Anterior cingulate cortex (tissue), 58 donors: Measurements from ENCODE around the gene PTPRO.

Source experiments
- DNase-seq, 58 donors: peaks; one replicate each; lab custom pipeline; 2025; lab: John Stamatoyannopoulos, UW

Gene PTPRO

GRCh38 chr12:15344561-15344960 lies 22.3 kb downstream of the PTPRO start:
- no peak for DNase-seq

GRCh38 chr12:15346488-15346887 lies 24.2 kb downstream of the PTPRO start:
- no peak for DNase-seq

GRCh38 chr12:15350643-15351042 lies 28.3 kb downstream of the PTPRO start:
- DNase-seq: peak in 9 of 58 donors; percentile 2 to 41 (median 12)

GRCh38 chr12:15355766-15356165 lies 33.5 kb downstream of the PTPRO start:
- DNase-seq: no peak

GRCh38 chr12:15356951-15357364 lies 34.6 kb downstream of the PTPRO start:
- DNase-seq: peak in 3 of 58 donors; percentile 5 to 16 (median 12)

- DNase-seq: no peak
Observed at GRCh38 chr12:15364221-15365160, 42.2 kb downstream of the PTPRO start.

DNA sequence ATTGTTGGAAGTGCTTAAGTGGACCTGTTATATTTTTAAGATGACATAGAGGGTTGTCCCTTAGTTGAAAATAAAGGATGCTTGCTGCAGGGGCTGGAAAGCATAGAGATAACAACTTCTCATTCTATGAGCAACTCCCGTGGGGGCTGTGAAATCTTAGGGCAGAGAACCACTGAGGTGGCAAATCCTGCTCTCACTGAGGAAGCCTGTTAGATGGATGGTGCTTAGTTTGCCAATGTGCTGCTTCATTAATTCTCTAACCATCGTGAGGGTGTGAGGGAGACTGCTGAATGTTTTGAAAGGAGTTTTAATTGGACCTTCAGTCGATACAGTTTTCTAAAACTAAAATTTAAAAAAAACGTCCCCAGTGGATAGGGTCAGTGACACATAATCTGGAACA lies 46.5 kb downstream of the PTPRO start:
- DNase-seq: no peak

- no peak for DNase-seq
Observed at GRCh38 chr12:15372352-15372751, 50.0 kb downstream of the PTPRO start.

DNA sequence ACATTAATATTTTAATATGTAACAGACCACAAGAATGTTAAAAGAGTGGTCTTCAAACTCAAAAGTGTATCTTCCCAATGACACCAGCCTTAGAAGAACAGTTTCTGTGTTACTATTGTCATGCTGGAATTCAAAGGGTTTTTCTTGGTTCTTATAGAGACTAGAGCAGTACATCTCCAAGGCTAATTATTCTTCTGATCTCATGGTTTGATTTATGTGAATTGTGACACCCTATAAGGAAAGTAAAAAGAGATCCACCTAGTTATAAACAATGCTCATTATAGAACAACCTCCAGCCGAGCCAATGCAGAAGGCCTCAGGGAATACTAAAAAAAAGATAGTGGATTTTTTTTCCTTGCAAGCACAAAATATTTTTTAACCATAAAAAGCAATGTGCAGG lies 65.5 kb downstream of the PTPRO start:
- no peak for DNase-seq

GRCh38 chr12:15389561-15389960 lies 67.3 kb downstream of the PTPRO start:
- DNase-seq: no peak

DNA sequence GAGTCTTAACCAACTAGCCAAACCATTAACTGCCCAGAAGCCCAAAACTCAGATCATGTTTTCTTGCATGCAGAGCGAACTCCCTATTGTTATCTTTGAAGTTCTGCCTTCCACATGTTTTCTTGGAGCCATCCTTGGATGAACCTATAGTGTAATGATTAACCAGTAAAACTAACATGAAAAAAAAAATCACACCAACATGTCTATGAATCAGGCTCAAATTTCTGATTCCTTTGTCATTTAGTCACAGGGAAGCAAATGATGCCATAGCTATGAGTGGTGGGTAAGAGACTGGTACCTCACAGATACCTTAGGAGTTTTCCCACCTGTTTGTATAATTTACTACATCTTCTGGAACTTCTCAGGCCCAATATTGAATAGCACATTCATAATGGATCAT lies 70.7 kb downstream of the PTPRO start:
- DNase-seq: no peak

GRCh38 chr12:15393995-15394394 lies 71.7 kb downstream of the PTPRO start:
- no peak for DNase-seq

GRCh38 chr12:15404485-15404884 lies 82.2 kb downstream of the PTPRO start:
- no peak for DNase-seq

DNA sequence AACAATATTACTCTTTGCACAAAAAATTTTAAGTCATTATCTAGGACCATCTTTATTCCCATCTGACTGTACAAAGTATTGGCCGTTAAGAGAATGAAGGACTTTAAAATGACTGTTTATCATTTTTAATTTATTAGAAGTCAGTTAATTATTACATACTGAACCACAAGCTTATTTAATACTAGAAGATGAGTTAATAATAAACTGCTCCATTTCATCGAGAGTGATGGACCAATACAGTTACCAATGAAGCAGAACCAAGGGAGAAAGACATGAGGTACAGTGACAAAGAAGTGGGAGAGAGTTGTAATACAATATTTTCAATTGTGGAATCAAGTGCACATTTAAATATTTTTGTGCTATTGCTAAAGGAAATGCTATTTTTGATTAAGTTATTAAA lies 83.3 kb downstream of the PTPRO start:
- DNase-seq: no peak

DNA sequence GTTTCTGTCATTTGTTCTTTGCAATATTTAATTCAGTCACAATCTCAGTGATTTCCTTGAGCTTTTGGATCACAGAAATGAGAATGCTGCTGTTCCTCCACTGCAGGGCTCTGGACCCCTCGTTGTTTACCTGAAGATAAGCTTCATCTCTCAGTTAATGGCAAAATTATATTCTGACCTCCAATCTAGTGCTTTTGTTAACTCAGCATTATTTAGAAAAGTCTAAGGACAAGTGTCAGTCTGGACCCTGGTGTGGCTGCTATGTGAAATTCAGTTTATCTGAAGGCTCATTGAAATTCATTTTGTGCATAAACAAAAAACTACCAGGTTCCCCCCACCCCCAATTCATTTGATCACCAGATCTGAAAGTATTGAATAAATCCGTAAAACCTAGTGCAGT lies 84.7 kb downstream of the PTPRO start:
- DNase-seq: no peak

GRCh38 chr12:15411842-15412241 lies 89.5 kb downstream of the PTPRO start:
- DNase-seq: no peak

- no peak for DNase-seq
Observed at GRCh38 chr12:15417691-15418090, 95.4 kb downstream of the PTPRO start.

GRCh38 chr12:15423629-15424028 lies 101.3 kb downstream of the PTPRO start:
- no peak for DNase-seq

- DNase-seq: no peak
Observed at GRCh38 chr12:15427913-15428312, 105.6 kb downstream of the PTPRO start.

DNA sequence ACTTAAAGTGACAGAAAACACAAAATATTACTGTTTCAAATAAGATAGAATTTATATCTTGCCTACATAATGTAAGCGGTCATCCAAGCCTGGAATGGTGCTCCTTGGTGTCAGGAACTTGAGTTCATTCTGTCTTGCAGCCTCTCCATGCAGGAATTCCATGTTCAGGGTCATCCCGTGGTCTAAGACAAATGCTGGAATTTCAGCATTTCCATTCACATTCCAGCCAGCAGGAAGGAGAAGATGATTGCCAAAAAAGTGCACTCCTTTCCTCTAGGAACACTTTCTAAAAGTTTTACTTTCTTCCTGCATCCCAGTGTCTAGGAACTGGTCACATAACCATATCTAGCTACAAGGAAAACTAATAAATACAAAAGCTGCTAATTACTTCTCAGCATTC lies 106.3 kb downstream of the PTPRO start:
- DNase-seq: no peak

GRCh38 chr12:15429262-15429661 lies 107.0 kb downstream of the PTPRO start:
- no peak for DNase-seq

DNA sequence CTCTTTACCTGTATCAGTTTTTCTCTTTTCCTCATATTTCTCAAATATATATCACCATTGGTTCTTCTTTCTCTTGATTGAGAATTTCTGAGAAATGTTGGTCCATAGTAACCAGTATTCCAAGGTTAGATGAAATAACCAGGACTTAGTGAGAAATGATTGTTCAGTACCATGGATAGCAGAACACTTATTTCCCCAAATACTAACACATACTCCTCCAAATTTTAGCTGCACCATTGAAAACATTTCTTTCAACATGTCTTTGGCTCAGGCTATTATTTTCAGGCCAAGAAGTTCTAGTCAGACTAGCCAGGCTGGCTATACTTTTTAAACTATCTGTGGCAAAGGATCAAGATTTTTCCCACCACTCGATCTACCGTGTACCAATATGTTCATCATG lies 113.3 kb downstream of the PTPRO start:
- no peak for DNase-seq
